Measurements from ENCODE around the gene FCHSD2.

FCHSD2 gene

DNA sequence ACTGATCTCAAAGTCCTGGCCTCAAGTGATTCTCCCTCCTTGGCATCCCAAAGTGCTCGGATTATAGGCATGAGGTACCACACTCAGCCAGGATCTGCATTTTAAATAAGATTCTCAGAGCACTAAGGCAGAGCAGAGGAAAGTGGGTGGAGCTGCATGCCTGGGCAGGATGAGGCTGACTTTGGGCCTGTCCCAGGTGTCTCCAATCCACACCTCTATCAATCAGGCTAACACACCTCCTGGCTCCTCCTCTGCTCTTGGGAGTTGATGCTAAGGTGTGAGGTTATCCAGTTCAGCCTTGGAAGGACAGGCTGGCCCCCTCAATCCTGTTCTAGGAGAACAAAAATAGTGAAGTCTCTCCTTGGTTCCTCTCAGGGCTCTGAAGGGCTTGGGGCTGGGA is 45.7 kb upstream of the FCHSD2 start:
- H3K4me1 ChIP-seq (ENCODE audit: insufficient read depth, low read length, severe bottlenecking) = peaks cover 17% of the 10 kb centered on the region
- H3K79me2 ChIP-seq (ENCODE audit: insufficient read depth, low read length) = no peaks in the 10 kb centered on the region
- no peak for TF ChIP-seq EZH2 (IDR thresholded peaks at IDR 0.05; ENCODE audit: borderline replicate concordance, low read length)
- TF ChIP-seq, protein P1, sequence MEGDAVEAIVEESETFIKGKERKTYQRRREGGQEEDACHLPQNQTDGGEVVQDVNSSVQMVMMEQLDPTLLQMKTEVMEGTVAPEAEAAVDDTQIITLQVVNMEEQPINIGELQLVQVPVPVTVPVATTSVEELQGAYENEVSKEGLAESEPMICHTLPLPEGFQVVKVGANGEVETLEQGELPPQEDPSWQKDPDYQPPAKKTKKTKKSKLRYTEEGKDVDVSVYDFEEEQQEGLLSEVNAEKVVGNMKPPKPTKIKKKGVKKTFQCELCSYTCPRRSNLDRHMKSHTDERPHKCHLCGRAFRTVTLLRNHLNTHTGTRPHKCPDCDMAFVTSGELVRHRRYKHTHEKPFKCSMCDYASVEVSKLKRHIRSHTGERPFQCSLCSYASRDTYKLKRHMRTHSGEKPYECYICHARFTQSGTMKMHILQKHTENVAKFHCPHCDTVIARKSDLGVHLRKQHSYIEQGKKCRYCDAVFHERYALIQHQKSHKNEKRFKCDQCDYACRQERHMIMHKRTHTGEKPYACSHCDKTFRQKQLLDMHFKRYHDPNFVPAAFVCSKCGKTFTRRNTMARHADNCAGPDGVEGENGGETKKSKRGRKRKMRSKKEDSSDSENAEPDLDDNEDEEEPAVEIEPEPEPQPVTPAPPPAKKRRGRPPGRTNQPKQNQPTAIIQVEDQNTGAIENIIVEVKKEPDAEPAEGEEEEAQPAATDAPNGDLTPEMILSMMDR (IDR thresholded peaks at IDR 0.05; ENCODE audit: low read length) = no peak
- H3K4me3 ChIP-seq (ENCODE audit: low read depth, low read length, poor library complexity, severe bottlenecking) = no peak overlapping the region
- H3K9ac ChIP-seq (ENCODE audit: low read length) = no peak overlapping the region
- no peaks in the 10 kb centered on the region for H3K9me3 ChIP-seq (ENCODE audit: low read length)
- H3F3A ChIP-seq (ENCODE audit: insufficient read depth, low read length) = no peaks in the 10 kb centered on the region
- no peaks in the 10 kb centered on the region for H3K36me3 ChIP-seq (ENCODE audit: insufficient read depth, low read length)
- no peak overlapping the region for H3K4me2 ChIP-seq (ENCODE audit: low read length)
- no peaks in the 10 kb centered on the region for H3K27me3 ChIP-seq (ENCODE audit: insufficient read depth, low read length)
- no peaks in the 10 kb centered on the region for H3K9me2 ChIP-seq (ENCODE audit: low read depth, low read length)
- no peak overlapping the region for H2AFZ ChIP-seq (ENCODE audit: low read length)
- no peaks in the 10 kb centered on the region for H4K20me1 ChIP-seq (ENCODE audit: insufficient read depth, low read length)
- H3K27ac ChIP-seq (ENCODE audit: low read depth, low read length, poor library complexity, severe bottlenecking) = no peak overlapping the region

DNA sequence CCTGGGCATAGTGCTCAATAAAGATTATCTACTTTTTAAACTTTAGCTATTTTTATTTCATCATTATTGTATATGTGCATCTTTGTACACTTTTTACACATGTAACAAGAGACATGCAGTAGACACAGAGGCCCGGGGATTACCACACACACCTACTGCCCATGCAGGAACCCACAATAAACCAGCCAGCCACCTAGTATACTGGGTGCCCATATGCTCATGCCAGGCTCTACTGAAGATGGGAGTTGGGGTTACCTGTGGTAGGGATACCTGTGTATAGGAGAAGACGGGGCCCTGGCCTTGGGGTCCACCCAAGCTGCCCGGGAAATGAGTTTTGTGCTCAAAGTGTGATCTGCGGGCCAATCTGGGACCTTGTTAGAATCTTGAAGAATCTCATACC is 44.8 kb upstream of the FCHSD2 start:
- Histone ChIP-seq H4K20me1 (ENCODE audit: insufficient read depth, low read length) (no peaks in the 10 kb centered on the region), H3F3A (ENCODE audit: insufficient read depth, low read length) (no peaks in the 10 kb centered on the region), H3K36me3 (ENCODE audit: insufficient read depth, low read length) (no peaks in the 10 kb centered on the region), H3K4me1 (ENCODE audit: insufficient read depth, low read length, severe bottlenecking) (peaks cover 17% of the 10 kb centered on the region), H3K4me3 (ENCODE audit: low read depth, low read length, poor library complexity, severe bottlenecking) (no peak overlapping the region), H3K27ac (ENCODE audit: low read depth, low read length, poor library complexity, severe bottlenecking) (no peak overlapping the region), H3K27me3 (ENCODE audit: insufficient read depth, low read length) (no peaks in the 10 kb centered on the region), H3K9me2 (ENCODE audit: low read depth, low read length) (no peaks in the 10 kb centered on the region), H3K79me2 (ENCODE audit: insufficient read depth, low read length) (no peaks in the 10 kb centered on the region), H3K4me2 (ENCODE audit: low read length) (no peak overlapping the region), H3K9me3 (ENCODE audit: low read length) (no peaks in the 10 kb centered on the region), H2AFZ (ENCODE audit: low read length) (no peak overlapping the region), H3K9ac (ENCODE audit: low read length) (no peak overlapping the region)
- TF ChIP-seq, protein P1 (IDR thresholded peaks at IDR 0.05; ENCODE audit: low read length) = no peak
- no peak for TF ChIP-seq EZH2 (IDR thresholded peaks at IDR 0.05; ENCODE audit: borderline replicate concordance, low read length)

DNA sequence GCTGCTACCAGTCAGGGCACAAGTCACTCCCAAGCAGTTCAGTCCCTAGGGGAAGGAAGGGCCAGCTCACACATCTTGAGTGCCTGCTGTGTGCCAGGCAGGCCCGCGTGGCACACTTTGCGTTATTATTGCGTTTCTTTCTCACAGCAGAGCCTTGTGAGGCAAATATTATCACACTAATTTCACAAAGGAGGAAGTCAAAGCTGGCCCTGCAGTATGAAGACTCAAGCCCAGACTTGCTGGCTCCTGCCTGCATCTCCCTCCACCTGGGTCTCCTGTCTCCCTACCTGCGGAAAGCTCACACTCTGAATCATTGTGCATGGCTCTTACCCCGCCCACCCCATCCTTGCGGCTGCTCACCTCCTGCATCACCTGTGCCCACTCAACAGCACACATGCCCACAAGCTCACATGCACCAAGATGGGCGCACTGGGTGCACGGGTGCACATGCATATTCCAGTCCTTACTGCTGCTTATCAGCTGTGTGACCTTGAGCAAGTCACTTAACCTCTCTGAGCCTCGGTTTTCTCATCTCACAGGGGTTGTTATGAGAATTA is 44.3 kb upstream of the FCHSD2 start:
- Histone ChIP-seq H3K27me3 (ENCODE audit: insufficient read depth, low read length) (no peaks in the 10 kb centered on the region; the same call in 1 of the 2 replicates), H3K79me2 (ENCODE audit: insufficient read depth, low read length) (no peaks in the 10 kb centered on the region), H3K9me3 (ENCODE audit: low read length) (no peaks in the 10 kb centered on the region), H3K27ac (ENCODE audit: low read depth, low read length, poor library complexity, severe bottlenecking) (no peak overlapping the region), H3K4me3 (ENCODE audit: low read depth, low read length, poor library complexity, severe bottlenecking) (no peak overlapping the region), H3K4me2 (ENCODE audit: low read length) (no peak overlapping the region), H3K9me2 (ENCODE audit: low read depth, low read length) (no peaks in the 10 kb centered on the region), H4K20me1 (ENCODE audit: insufficient read depth, low read length) (no peaks in the 10 kb centered on the region), H2AFZ (ENCODE audit: low read length) (no peak overlapping the region), H3K9ac (ENCODE audit: low read length) (no peak overlapping the region), H3F3A (ENCODE audit: insufficient read depth, low read length) (no peaks in the 10 kb centered on the region), H3K36me3 (ENCODE audit: insufficient read depth, low read length) (no peaks in the 10 kb centered on the region), H3K4me1 (ENCODE audit: insufficient read depth, low read length, severe bottlenecking) (peaks cover 17% of the 10 kb centered on the region)
- TF ChIP-seq, protein P1 (IDR thresholded peaks at IDR 0.05; ENCODE audit: low read length) = no peak
- TF ChIP-seq EZH2 (IDR thresholded peaks at IDR 0.05; ENCODE audit: borderline replicate concordance, low read length) = no peak

All from OCI-LY1 (cell line).